ENCODE data around the gene BDKRB2.

DNA sequence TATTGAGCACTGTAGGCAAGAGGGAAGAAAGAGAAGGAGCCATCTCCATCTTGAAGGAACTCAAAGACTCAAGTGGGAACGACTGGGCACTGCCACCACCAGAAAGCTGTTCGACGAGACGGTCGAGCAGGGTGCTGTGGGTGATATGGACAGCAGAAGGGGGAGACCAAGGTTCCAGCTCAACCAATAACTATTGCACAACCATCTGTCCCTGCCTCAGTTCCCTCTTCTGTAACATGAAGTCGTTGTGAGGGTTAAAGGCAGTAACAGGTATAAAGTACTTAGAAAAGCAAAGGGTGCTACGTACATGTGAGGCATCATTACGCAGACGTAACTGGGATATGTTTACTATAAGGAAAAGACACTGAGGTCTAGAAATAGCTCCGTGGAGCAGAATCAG lies 37.5 kb downstream of the BDKRB2 start:
- TF ChIP-seq, protein P1, sequence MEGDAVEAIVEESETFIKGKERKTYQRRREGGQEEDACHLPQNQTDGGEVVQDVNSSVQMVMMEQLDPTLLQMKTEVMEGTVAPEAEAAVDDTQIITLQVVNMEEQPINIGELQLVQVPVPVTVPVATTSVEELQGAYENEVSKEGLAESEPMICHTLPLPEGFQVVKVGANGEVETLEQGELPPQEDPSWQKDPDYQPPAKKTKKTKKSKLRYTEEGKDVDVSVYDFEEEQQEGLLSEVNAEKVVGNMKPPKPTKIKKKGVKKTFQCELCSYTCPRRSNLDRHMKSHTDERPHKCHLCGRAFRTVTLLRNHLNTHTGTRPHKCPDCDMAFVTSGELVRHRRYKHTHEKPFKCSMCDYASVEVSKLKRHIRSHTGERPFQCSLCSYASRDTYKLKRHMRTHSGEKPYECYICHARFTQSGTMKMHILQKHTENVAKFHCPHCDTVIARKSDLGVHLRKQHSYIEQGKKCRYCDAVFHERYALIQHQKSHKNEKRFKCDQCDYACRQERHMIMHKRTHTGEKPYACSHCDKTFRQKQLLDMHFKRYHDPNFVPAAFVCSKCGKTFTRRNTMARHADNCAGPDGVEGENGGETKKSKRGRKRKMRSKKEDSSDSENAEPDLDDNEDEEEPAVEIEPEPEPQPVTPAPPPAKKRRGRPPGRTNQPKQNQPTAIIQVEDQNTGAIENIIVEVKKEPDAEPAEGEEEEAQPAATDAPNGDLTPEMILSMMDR (IDR thresholded peaks at IDR 0.05; ENCODE audit: insufficient read depth, low read length) = no peak
- TF ChIP-seq, protein P2, sequence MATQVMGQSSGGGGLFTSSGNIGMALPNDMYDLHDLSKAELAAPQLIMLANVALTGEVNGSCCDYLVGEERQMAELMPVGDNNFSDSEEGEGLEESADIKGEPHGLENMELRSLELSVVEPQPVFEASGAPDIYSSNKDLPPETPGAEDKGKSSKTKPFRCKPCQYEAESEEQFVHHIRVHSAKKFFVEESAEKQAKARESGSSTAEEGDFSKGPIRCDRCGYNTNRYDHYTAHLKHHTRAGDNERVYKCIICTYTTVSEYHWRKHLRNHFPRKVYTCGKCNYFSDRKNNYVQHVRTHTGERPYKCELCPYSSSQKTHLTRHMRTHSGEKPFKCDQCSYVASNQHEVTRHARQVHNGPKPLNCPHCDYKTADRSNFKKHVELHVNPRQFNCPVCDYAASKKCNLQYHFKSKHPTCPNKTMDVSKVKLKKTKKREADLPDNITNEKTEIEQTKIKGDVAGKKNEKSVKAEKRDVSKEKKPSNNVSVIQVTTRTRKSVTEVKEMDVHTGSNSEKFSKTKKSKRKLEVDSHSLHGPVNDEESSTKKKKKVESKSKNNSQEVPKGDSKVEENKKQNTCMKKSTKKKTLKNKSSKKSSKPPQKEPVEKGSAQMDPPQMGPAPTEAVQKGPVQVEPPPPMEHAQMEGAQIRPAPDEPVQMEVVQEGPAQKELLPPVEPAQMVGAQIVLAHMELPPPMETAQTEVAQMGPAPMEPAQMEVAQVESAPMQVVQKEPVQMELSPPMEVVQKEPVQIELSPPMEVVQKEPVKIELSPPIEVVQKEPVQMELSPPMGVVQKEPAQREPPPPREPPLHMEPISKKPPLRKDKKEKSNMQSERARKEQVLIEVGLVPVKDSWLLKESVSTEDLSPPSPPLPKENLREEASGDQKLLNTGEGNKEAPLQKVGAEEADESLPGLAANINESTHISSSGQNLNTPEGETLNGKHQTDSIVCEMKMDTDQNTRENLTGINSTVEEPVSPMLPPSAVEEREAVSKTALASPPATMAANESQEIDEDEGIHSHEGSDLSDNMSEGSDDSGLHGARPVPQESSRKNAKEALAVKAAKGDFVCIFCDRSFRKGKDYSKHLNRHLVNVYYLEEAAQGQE (IDR thresholded peaks at IDR 0.05; ENCODE audit: insufficient replicate concordance, low read depth) = no peak
- no peak for TF ChIP-seq GABPA (IDR thresholded peaks at IDR 0.05; ENCODE audit: low read depth)
- no peak for TF ChIP-seq POLR2AphosphoS5 (IDR thresholded peaks at IDR 0.05; ENCODE audit: low read depth)
